Measurements from ENCODE around the gene RHNO1.

- no peak for TF ChIP-seq CTCF (IDR thresholded peaks at IDR 0.05)
- TF ChIP-seq REST (IDR thresholded peaks at IDR 0.05; ENCODE audit: insufficient read depth in 1 of 2, low read depth in 2 of 2, low read length in 1 of 2) = no peak
- TF ChIP-seq SIN3A (IDR thresholded peaks at IDR 0.05; ENCODE audit: borderline replicate concordance, insufficient read depth, low read depth, low read length) = no peak
These were observed 19.4 kb upstream of the RHNO1 start for GRCh38 chr12:2857576-2857975.

All from Panc1 (cell line).